Neutrophil (primary cell): ENCODE measurements around the gene MDN1.

ENCODE experiments used
- H3K27ac ChIP-seq: fragments of 200-600 bp; sonication (generic); 2 replicates; pipeline ENCODE4 v1.5.1; 2016; ENCODE audit warnings: mild to moderate bottlenecking, moderate library complexity
- H3K27me3 ChIP-seq: fragments of 200-600 bp; sonication (generic); 2 replicates; pipeline ENCODE4 v1.6.0; 2016; ENCODE audit warnings: mild to moderate bottlenecking
- H3K36me3 ChIP-seq: fragments of 200-600 bp; sonication (generic); 2 replicates; pipeline ENCODE4 v1.5.1; 2017
- H3K4me1 ChIP-seq, 2 experiments: fragments of 200-600 bp in 1 of 2; sonication (generic) in 1 of 2; 1 replicate in 1 of 2; 2 replicates in 1 of 2; pipeline versions ENCODE4 v1.5.1 to v1.6.1; 2013 to 2016; ENCODE audit warnings: low read depth in 1 of 2, low read length in 1 of 2, mild to moderate bottlenecking in 1 of 2, moderate library complexity in 1 of 2; ENCODE audit not compliant: control insufficient read depth in 1 of 2, insufficient read depth in 1 of 2
- H3K4me3 ChIP-seq, 2 experiments: fragments of 200-600 bp in 1 of 2; sonication (generic) in 1 of 2; 1 replicate in 1 of 2; 2 replicates in 1 of 2; pipeline ENCODE4 v1.5.1; 2013 to 2016; ENCODE audit warnings: low read depth in 1 of 2, low read length in 1 of 2, mild to moderate bottlenecking in 1 of 2, moderate library complexity in 1 of 2
- H3K9me3 ChIP-seq: fragments of 200-600 bp; sonication (generic); 2 replicates; pipeline ENCODE4 v1.5.1; 2016
- CTCF ChIP-seq: fragments of 200-600 bp; sonication (generic); IDR thresholded peaks from 2 replicates; pipeline ENCODE4 v1.5.1; 2016; ENCODE audit warnings: antibody characterized with exemption

The MDN1 gene

GRCh38 chr6:89792881-89793280 lies 26.7 kb downstream of the MDN1 start:
- Histone ChIP-seq H3K4me1 (no peaks in the 10 kb centered on the region), H3K27me3 (no peaks in the 10 kb centered on the region), H3K9me3 (no peaks in the 10 kb centered on the region), H3K36me3 (peaks cover 11% of the 10 kb centered on the region), H3K4me3 (no peak overlapping the region), H3K27ac (no peak overlapping the region)
- no peak for TF ChIP-seq CTCF

GRCh38 chr6:89790403-89790802 lies 29.2 kb downstream of the MDN1 start:
- no peaks in the 10 kb centered on the region for H3K9me3 ChIP-seq
- H3K36me3 ChIP-seq = peaks cover 19% of the 10 kb centered on the region
- no peaks in the 10 kb centered on the region for H3K27me3 ChIP-seq
- no peak overlapping the region for H3K27ac ChIP-seq
- no peak for TF ChIP-seq CTCF
- H3K4me1 ChIP-seq = no peaks in the 10 kb centered on the region
- no peak overlapping the region for H3K4me3 ChIP-seq

GRCh38 chr6:89789980-89790379 lies 29.6 kb downstream of the MDN1 start:
- Histone ChIP-seq H3K27ac (no peak overlapping the region), H3K4me1 (no peaks in the 10 kb centered on the region), H3K36me3 (peaks cover 20% of the 10 kb centered on the region), H3K4me3 (no peak overlapping the region), H3K27me3 (no peaks in the 10 kb centered on the region), H3K9me3 (no peaks in the 10 kb centered on the region)
- TF ChIP-seq CTCF = no peak

- Histone ChIP-seq H3K36me3 (peaks cover 34% of the 10 kb centered on the region), H3K4me3 (no peak overlapping the region), H3K27me3 (no peaks in the 10 kb centered on the region), H3K4me1 (no peaks in the 10 kb centered on the region), H3K9me3 (peaks cover 5% of the 10 kb centered on the region), H3K27ac (no peak overlapping the region)
- TF ChIP-seq CTCF = no peak
Observed at GRCh38 chr6:89787660-89788328, 31.8 kb downstream of the MDN1 start.

GRCh38 chr6:89786970-89787369 lies 32.6 kb downstream of the MDN1 start:
- Histone ChIP-seq H3K9me3 (peaks cover 5% of the 10 kb centered on the region), H3K4me1 (no peaks in the 10 kb centered on the region), H3K36me3 (peaks cover 34% of the 10 kb centered on the region), H3K27me3 (no peaks in the 10 kb centered on the region), H3K4me3 (no peak overlapping the region), H3K27ac (no peak overlapping the region)
- no peak for TF ChIP-seq CTCF
